ENCODE measurements around the gene HSDL1. TPM values are rescaled to one million over a fixed set of nuclear protein-coding genes. Genes with fewer than 3 reads are reported as not detected.

The HSDL1 gene
- total and polyA plus RNA-seq, 2 experiments from 2014 or later = 10.8 to 17.0 TPM

- H3K36me3 ChIP-seq (ENCODE audit: low read depth) = no peaks in the 10 kb centered on the region
- no peaks in the 10 kb centered on the region; the same call in 1 of the 2 replicates for H4K20me1 ChIP-seq (ENCODE audit: insufficient read depth)
- H3K4me3 ChIP-seq = no peak overlapping the region
- H3K4me1 ChIP-seq (ENCODE audit: insufficient read depth) = peaks cover 21% of the 10 kb centered on the region
- 82 to 84% methylated on average over 17 to 21 of the region's 21 CpGs for WGBS, 2 experiments (ENCODE audit: low coverage in 1 of 2, low lambda C conversion rate in 2 of 2, missing lambda C conversion rate in 2 of 2)
- in situ Hi-C loops (cut with MboI) = no loop called here
- H2AFZ ChIP-seq = no peak overlapping the region
- H3K9me2 ChIP-seq (ENCODE audit: insufficient read depth) = no peaks in the 10 kb centered on the region
- no peak for TF ChIP-seq EZH2 (IDR thresholded peaks at IDR 0.05; ENCODE audit: insufficient read depth, poor library complexity, severe bottlenecking)
- TF ChIP-seq EZH2phosphoT487 (IDR thresholded peaks at IDR 0.05; ENCODE audit: insufficient read depth, low read depth) = no peak
- H3K9ac ChIP-seq = no peak overlapping the region
- H3F3A ChIP-seq (ENCODE audit: insufficient read depth) = peaks cover 10% of the 10 kb centered on the region; the same call in 1 of the 2 replicates
- no peak overlapping the region for H3K27ac ChIP-seq
- H3K9me3 ChIP-seq (ENCODE audit: low read depth) = no peaks in the 10 kb centered on the region
- peaks cover 22% of the 10 kb centered on the region for H3K79me2 ChIP-seq (ENCODE audit: insufficient read depth)
- no peak for DNase-seq
- no peaks in the 10 kb centered on the region for H3K27me3 ChIP-seq (replicated peaks; ENCODE audit: insufficient read depth)
- no peak overlapping the region for H3K4me2 ChIP-seq (ENCODE audit: unreplicated experiment)
Observed at GRCh38 chr16:84180519-84181140, 35.7 kb upstream of the HSDL1 start.

- Histone ChIP-seq H3F3A (ENCODE audit: insufficient read depth) (peaks cover 10% of the 10 kb centered on the region; the same call in 1 of the 2 replicates), H3K27ac (no peak overlapping the region), H3K79me2 (ENCODE audit: insufficient read depth) (peaks cover 13% of the 10 kb centered on the region), H3K9ac (no peak overlapping the region), H3K4me2 (ENCODE audit: unreplicated experiment) (no peak overlapping the region), H3K27me3 (replicated peaks; ENCODE audit: insufficient read depth) (no peaks in the 10 kb centered on the region), H2AFZ (no peak overlapping the region), H4K20me1 (ENCODE audit: insufficient read depth) (no peaks in the 10 kb centered on the region; the same call in 1 of the 2 replicates), H3K4me1 (ENCODE audit: insufficient read depth) (peaks cover 21% of the 10 kb centered on the region), H3K9me3 (ENCODE audit: low read depth) (no peaks in the 10 kb centered on the region), H3K4me3 (no peak overlapping the region), H3K36me3 (ENCODE audit: low read depth) (no peaks in the 10 kb centered on the region), H3K9me2 (ENCODE audit: insufficient read depth) (no peaks in the 10 kb centered on the region)
- 94 to 96% methylated on average over 14 to 33 of the region's 33 CpGs for WGBS, 2 experiments (ENCODE audit: low coverage in 1 of 2, low lambda C conversion rate in 2 of 2, missing lambda C conversion rate in 2 of 2)
- in situ Hi-C loops (cut with MboI) = no loop called here
- TF ChIP-seq EZH2 (IDR thresholded peaks at IDR 0.05; ENCODE audit: insufficient read depth, poor library complexity, severe bottlenecking) (no peak), EZH2phosphoT487 (IDR thresholded peaks at IDR 0.05; ENCODE audit: insufficient read depth, low read depth) (no peak)
- no peak for DNase-seq
Observed at GRCh38 chr16:84179612-84180320, 34.8 kb upstream of the HSDL1 start.

GRCh38 chr16:84178892-84179611 is 34.1 kb upstream of the HSDL1 start:
- H3K36me3 ChIP-seq (ENCODE audit: low read depth) = no peaks in the 10 kb centered on the region

GRCh38 chr16:84178146-84178765 is 33.3 kb upstream of the HSDL1 start:
- no peak overlapping the region for H3K4me2 ChIP-seq (ENCODE audit: unreplicated experiment)
- H3K4me1 ChIP-seq (ENCODE audit: insufficient read depth) = peaks cover 21% of the 10 kb centered on the region
- H3K79me2 ChIP-seq (ENCODE audit: insufficient read depth) = no peaks in the 10 kb centered on the region
- no peak overlapping the region for H2AFZ ChIP-seq
- no peaks in the 10 kb centered on the region for H3K27me3 ChIP-seq (replicated peaks; ENCODE audit: insufficient read depth)
- 83 to 87% methylated on average over 15 of the region's 15 CpGs for WGBS, 2 experiments (ENCODE audit: low coverage in 1 of 2, low lambda C conversion rate in 2 of 2, missing lambda C conversion rate in 2 of 2)
- H3K4me3 ChIP-seq = no peak overlapping the region
- TF ChIP-seq EZH2 (IDR thresholded peaks at IDR 0.05; ENCODE audit: insufficient read depth, poor library complexity, severe bottlenecking) (no peak), EZH2phosphoT487 (IDR thresholded peaks at IDR 0.05; ENCODE audit: insufficient read depth, low read depth) (no peak)
- peak overlapping the region; percentile 60 for H3K27ac ChIP-seq
- no peaks in the 10 kb centered on the region for H3K9me3 ChIP-seq (ENCODE audit: low read depth)
- peaks cover 10% of the 10 kb centered on the region; the same call in 1 of the 2 replicates for H3F3A ChIP-seq (ENCODE audit: insufficient read depth)
- DNase-seq = no peak
- peak overlapping the region; percentile 43; the same call in 1 of the 2 replicates for H3K9ac ChIP-seq
- no peaks in the 10 kb centered on the region for H3K36me3 ChIP-seq (ENCODE audit: low read depth)
- H4K20me1 ChIP-seq (ENCODE audit: insufficient read depth) = no peaks in the 10 kb centered on the region
- in situ Hi-C loops (cut with MboI) = no loop called here
- no peaks in the 10 kb centered on the region for H3K9me2 ChIP-seq (ENCODE audit: insufficient read depth)

More at GRCh38 chr16:84178892-84179611, 34.1 kb upstream of the HSDL1 start:
- 88 to 91% methylated on average over 28 of the region's 28 CpGs for WGBS, 2 experiments (ENCODE audit: low coverage in 1 of 2, low lambda C conversion rate in 2 of 2, missing lambda C conversion rate in 2 of 2)
- Histone ChIP-seq H4K20me1 (ENCODE audit: insufficient read depth) (no peaks in the 10 kb centered on the region; the same call in 1 of the 2 replicates), H3K27ac (no peak overlapping the region), H3K9ac (no peak overlapping the region), H2AFZ (no peak overlapping the region), H3K9me3 (ENCODE audit: low read depth) (no peaks in the 10 kb centered on the region), H3K4me1 (ENCODE audit: insufficient read depth) (peaks cover 21% of the 10 kb centered on the region), H3K9me2 (ENCODE audit: insufficient read depth) (no peaks in the 10 kb centered on the region), H3K79me2 (ENCODE audit: insufficient read depth) (peaks cover 6% of the 10 kb centered on the region), H3K27me3 (replicated peaks; ENCODE audit: insufficient read depth) (no peaks in the 10 kb centered on the region), H3F3A (ENCODE audit: insufficient read depth) (peaks cover 10% of the 10 kb centered on the region; the same call in 1 of the 2 replicates), H3K4me3 (no peak overlapping the region), H3K4me2 (ENCODE audit: unreplicated experiment) (no peak overlapping the region)
- DNase-seq = no peak
- in situ Hi-C loops (cut with MboI) = no loop called here
- TF ChIP-seq EZH2phosphoT487 (IDR thresholded peaks at IDR 0.05; ENCODE audit: insufficient read depth, low read depth) (no peak), EZH2 (IDR thresholded peaks at IDR 0.05; ENCODE audit: insufficient read depth, poor library complexity, severe bottlenecking) (no peak)

Data from GM23248 (cell line).